Measurements from ENCODE around the gene TADA3. TPM values are rescaled to one million over a fixed set of nuclear protein-coding genes. Genes with fewer than 3 reads are reported as not detected.
A peak's percentile ranks its signal among the peaks of the same experiment; 100 is the strongest.

TADA3 gene
- total RNA-seq, 1 donor from 2014 or later = 45.3 TPM

DNA sequence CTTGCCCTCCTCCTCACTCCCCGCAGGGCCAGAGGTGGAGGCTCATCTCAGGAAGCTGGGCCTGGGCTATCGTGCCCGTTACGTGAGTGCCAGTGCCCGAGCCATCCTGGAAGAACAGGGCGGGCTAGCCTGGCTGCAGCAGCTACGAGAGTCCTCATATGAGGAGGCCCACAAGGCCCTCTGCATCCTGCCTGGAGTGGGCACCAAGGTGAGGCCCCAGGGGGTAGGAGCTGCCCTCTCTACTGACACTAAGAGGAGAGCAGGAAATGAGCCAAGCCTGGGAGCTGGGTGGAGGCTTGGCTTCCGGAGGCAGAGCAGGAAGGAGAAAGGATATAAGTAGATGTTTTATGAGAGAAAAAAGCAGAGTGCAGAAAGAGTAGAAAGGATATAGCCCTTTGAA lies 37.6 kb downstream of the TADA3 start:
- intact Hi-C loops (cut with micrococcal nuclease) = no loop called here
- peak overlapping the region; percentile 66 for H3K27ac ChIP-seq (replicated peaks)

DNA sequence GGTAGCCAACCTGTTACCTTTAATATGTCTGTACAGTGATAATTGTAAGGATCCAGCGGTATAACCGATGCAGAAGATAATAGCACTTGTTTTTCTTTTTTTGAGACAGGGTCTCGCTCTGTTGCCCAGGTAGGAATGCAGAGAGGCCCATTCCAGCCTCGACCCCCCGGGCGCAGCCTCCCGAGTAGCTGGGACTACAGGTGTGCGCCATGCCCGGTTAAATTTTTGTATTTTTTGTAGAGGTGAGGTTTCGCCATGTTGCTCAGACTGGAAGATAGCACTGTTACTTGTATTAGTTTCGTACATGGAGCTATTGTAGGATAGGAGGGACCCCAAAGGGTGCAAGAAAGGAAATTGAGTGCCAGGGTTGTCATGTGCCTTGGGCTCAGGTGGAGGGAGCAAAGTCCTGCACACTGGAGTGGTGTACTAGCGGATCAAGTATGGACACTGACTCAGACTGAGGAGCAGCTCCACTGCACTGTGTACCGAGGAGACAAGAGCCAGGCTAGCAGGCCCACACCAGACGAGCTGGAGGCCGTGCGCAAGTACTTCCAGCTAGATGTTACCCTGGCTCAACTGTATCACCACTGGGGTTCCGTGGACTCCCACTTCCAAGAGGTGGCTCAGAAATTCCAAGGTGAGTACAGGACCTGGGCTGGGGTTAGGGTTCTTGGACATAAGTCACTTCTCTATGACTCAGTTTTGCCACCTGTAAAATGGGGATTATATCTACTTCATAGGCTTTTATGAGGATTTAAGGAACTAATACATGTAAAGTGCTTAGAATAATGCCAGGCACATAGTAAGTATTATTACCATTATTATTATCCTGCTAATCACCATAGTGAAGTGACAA lies 41.5 kb downstream of the TADA3 start:
- H3K4me3 ChIP-seq = peak overlapping the region; percentile 82
- TF ChIP-seq, protein P1, sequence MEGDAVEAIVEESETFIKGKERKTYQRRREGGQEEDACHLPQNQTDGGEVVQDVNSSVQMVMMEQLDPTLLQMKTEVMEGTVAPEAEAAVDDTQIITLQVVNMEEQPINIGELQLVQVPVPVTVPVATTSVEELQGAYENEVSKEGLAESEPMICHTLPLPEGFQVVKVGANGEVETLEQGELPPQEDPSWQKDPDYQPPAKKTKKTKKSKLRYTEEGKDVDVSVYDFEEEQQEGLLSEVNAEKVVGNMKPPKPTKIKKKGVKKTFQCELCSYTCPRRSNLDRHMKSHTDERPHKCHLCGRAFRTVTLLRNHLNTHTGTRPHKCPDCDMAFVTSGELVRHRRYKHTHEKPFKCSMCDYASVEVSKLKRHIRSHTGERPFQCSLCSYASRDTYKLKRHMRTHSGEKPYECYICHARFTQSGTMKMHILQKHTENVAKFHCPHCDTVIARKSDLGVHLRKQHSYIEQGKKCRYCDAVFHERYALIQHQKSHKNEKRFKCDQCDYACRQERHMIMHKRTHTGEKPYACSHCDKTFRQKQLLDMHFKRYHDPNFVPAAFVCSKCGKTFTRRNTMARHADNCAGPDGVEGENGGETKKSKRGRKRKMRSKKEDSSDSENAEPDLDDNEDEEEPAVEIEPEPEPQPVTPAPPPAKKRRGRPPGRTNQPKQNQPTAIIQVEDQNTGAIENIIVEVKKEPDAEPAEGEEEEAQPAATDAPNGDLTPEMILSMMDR (IDR thresholded peaks at IDR 0.05; ENCODE audit: borderline replicate concordance) = no peak
- intact Hi-C loops (cut with micrococcal nuclease) = no loop called here
- H3K4me1 ChIP-seq = peaks cover 42% of the 10 kb centered on the region
- no peaks in the 10 kb centered on the region for H3K27me3 ChIP-seq (ENCODE audit: low read depth)
- H3K9me3 ChIP-seq (replicated peaks) = no peaks in the 10 kb centered on the region
- peaks cover 66% of the 10 kb centered on the region for H3K36me3 ChIP-seq
- H3K27ac ChIP-seq (replicated peaks) = peak overlapping the region; percentile 94
- DNase-seq = no peak

More for the DNA sequence above, 37.6 kb downstream of the TADA3 start:
- Histone ChIP-seq H3K4me3 (no peak overlapping the region), H3K27me3 (ENCODE audit: low read depth) (no peaks in the 10 kb centered on the region), H3K36me3 (peaks cover 78% of the 10 kb centered on the region), H3K9me3 (replicated peaks) (no peaks in the 10 kb centered on the region), H3K4me1 (peaks cover 34% of the 10 kb centered on the region)
- no peak for DNase-seq
- TF ChIP-seq, protein P1 (IDR thresholded peaks at IDR 0.05; ENCODE audit: borderline replicate concordance) = no peak

DNA sequence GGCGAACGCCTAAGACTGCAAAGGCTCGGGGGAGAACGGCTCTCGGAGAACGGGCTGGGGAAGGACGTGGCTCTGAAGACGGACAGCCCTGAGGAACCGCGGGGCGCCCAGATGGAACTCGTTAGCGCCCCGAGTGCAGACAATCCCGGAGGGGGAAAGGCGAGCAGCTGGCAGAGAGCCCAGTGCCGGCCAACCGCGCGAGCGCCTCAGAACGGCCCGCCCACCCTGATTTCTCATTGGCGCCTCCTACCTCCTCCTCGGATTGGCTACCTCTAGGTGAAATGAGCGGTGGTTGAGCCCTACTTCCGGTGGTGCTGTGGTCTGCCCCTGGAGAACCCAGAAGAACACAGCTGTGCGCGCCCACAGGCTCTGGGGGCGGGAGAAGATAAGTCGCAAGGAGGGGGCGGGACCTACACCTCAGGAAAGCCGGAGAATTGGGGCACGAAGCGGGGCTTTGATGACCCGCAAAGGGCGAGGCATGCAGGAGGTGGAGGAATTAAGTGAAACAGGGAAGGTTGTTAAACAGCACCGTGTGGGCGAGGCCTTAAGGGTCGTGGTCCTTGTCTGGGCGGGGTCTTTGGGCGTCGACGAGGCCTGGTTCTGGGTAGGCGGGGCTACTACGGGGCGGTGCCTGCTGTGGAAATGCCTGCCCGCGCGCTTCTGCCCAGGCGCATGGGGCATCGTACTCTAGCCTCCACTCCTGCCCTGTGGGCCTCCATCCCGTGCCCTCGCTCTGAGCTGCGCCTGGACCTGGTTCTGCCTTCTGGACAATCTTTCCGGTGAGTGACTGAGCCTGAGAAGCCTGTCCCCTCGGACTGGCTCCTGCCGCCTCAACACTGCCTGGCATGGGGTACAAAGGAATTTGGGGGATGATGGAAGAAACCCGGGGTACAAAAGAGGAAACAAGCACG lies 42.4 kb downstream of the TADA3 start, which contains the start of gene OGG1:
Gene OGG1 (plus strand): TSS at position 308 of the 911 bp plus-strand sequence. CDS start 335 bp downstream, at position 643.
- Histone ChIP-seq H3K4me3 (peak within 1 kb of the TSS; percentile 82), H3K4me1 (peaks cover 34% of the 10 kb centered on the region), H3K27me3 (ENCODE audit: low read depth) (no peaks in the 10 kb centered on the region), H3K27ac (replicated peaks) (peak within 1 kb of the TSS; percentile 94), H3K9me3 (replicated peaks) (no peaks in the 10 kb centered on the region), H3K36me3 (peaks cover 68% of the 10 kb centered on the region)
- intact Hi-C loops (cut with micrococcal nuclease) = no loop called here
- peak; percentile 98 for DNase-seq
- TF ChIP-seq, protein P1 (IDR thresholded peaks at IDR 0.05; ENCODE audit: borderline replicate concordance) = no peak

DNA sequence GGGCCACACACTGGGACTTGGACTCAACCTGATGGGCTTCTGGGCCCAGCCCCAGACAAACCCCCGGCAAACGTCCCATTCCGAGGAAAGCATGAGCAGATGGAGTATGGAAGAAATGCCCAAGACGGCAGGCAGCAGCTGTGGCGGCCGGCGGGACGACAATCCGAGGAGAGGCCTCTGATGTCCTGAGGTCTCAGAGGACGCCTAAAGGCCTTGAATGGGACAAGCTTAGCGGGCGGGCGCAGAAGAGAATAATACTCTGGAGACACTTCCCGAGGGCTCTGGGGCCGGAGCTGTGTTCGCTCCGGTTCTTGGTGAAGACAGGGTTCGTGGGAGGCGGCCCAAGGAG lies 43.0 kb downstream of the TADA3 start:
- peak overlapping the region; percentile 94 for H3K27ac ChIP-seq (replicated peaks)
- no peaks in the 10 kb centered on the region for H3K27me3 ChIP-seq (ENCODE audit: low read depth)
- H3K36me3 ChIP-seq = peaks cover 72% of the 10 kb centered on the region
- peak overlapping the region; percentile 82 for H3K4me3 ChIP-seq
- peaks cover 28% of the 10 kb centered on the region for H3K4me1 ChIP-seq
- H3K9me3 ChIP-seq (replicated peaks) = no peaks in the 10 kb centered on the region
- TF ChIP-seq, protein P1 (IDR thresholded peaks at IDR 0.05; ENCODE audit: borderline replicate concordance) = no peak
- intact Hi-C loops (cut with micrococcal nuclease) = no loop called here
- DNase-seq = no peak

DNA sequence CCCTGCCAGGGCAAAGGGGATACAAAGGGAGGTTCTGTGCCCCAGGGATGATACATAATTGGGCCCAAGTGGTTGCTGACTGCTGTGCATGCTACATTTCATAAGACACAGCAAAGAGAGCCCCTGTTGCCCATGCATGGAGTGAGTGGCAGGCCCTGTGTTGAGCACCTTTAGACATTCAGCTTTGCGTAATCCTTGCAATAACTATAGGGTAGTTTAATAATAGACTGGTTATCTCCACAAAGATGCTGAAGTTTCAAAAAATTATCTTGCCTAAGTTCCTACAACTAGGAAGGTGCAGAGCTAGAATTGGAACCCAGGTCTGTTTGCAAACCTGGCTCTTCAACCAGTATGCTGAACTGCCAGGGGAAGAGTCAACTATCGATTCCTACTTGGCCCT lies 44.2 kb downstream of the TADA3 start:
- no peaks in the 10 kb centered on the region for H3K27me3 ChIP-seq (ENCODE audit: low read depth)
- peaks cover 26% of the 10 kb centered on the region for H3K4me1 ChIP-seq
- intact Hi-C loops (cut with micrococcal nuclease) = no loop called here
- H3K27ac ChIP-seq (replicated peaks) = no peak overlapping the region
- no peak overlapping the region for H3K4me3 ChIP-seq
- TF ChIP-seq, protein P1 (IDR thresholded peaks at IDR 0.05; ENCODE audit: borderline replicate concordance) = no peak
- no peak for DNase-seq
- H3K9me3 ChIP-seq (replicated peaks) = no peaks in the 10 kb centered on the region
- peaks cover 74% of the 10 kb centered on the region for H3K36me3 ChIP-seq

All from left ventricle myocardium inferior (tissue), 1 donor.